Endothelial cell of umbilical vein (primary cell): ENCODE results near the gene FCRL3. TPM values are rescaled to one million over a fixed set of nuclear protein-coding genes. Genes with fewer than 3 reads are reported as not detected.

Experiments
- polyA plus RNA-seq, 4 experiments: library from polyadenylated mRNA; depleted of rRNA in 3 of 4; stranded (reverse) in 3 of 4; unstranded in 1 of 4; fragments of >200 nt; gene quantifications; 2 replicates each; pipeline versions ENCODE4 v1.2.1 to v1.2.3, GENCODE V29; 2011 to 2012; ENCODE audit warnings: missing spikeins in 1 of 4
- total RNA-seq: library from RNA; stranded (reverse); gene quantifications from 2 replicates; pipeline ENCODE4 v1.2.3, GENCODE V29; 2021

FCRL3 gene
- total and polyA plus RNA-seq, 2 donors (not counting 3 experiments of a cell fraction or from before 2014, with no cell fraction given) = not detected

Other genes starting within 250 kb of the FCRL3 start
- not detected in 2 replicates for gene FCRL5, start 148.3 kb downstream of the FCRL3 start, total RNA-seq
- gene FCRL5, start 148.3 kb downstream of the FCRL3 start, polyA plus RNA-seq = not detected in 2 replicates
- not detected in 2 replicates for gene FCRL4, start 102.7 kb downstream of the FCRL3 start, total RNA-seq
- not detected in 2 replicates for gene FCRL4, start 102.7 kb downstream of the FCRL3 start, polyA plus RNA-seq
- gene FCRL2, start 76.4 kb upstream of the FCRL3 start, total RNA-seq = not detected in 2 replicates
- gene FCRL2, start 76.4 kb upstream of the FCRL3 start, polyA plus RNA-seq = not detected in 2 replicates
- not detected in 2 replicates for gene FCRL1, start 119.4 kb upstream of the FCRL3 start, total RNA-seq
- gene FCRL1, start 119.4 kb upstream of the FCRL3 start, polyA plus RNA-seq = not detected in 2 replicates
- not detected in 2 replicates for gene CD5L, start 141.0 kb upstream of the FCRL3 start, total RNA-seq
- not detected in 2 replicates for gene CD5L, start 141.0 kb upstream of the FCRL3 start, polyA plus RNA-seq